BLaER1 treated with 17β-estradiol and CSF1 and Interleukin-3, amounts not matched to agents 10 nM and 100 nM (cell line): ENCODE data around the gene ACCS.

Experiments used
- H3K27ac ChIP-seq, 11 experiments: shearing (Covaris generic); formaldehyde crosslinking; 2 replicates each; pipeline ENCODE4 v1.8.1; 2022
- H3K27me3 ChIP-seq, 11 experiments: shearing (Covaris generic); formaldehyde crosslinking; 2 replicates each; pipeline ENCODE4 v1.8.1; 2022
- H3K36me3 ChIP-seq, 11 experiments: shearing (Covaris generic); formaldehyde crosslinking; 2 replicates each; pipeline ENCODE4 v1.8.1; 2022
- H3K4me1 ChIP-seq, 10 experiments: shearing (Covaris generic); formaldehyde crosslinking; 2 replicates each; pipeline ENCODE4 v1.8.1; 2022
- H3K4me2 ChIP-seq, 11 experiments: shearing (Covaris generic); formaldehyde crosslinking; 2 replicates each; pipeline ENCODE4 v1.8.1; 2022
- H3K4me3 ChIP-seq, 10 experiments: shearing (Covaris generic); formaldehyde crosslinking; 2 replicates each; pipeline ENCODE4 v1.8.1; 2022
- H3K9ac ChIP-seq, 11 experiments: shearing (Covaris generic); formaldehyde crosslinking; 2 replicates each; pipeline ENCODE4 v1.8.1; 2022
- H3K9me3 ChIP-seq, 11 experiments: shearing (Covaris generic); formaldehyde crosslinking; replicated peaks in 1 of 11; 2 replicates each; pipeline ENCODE4 v1.8.1; 2022
- H4K20me1 ChIP-seq, 11 experiments: shearing (Covaris generic); formaldehyde crosslinking; 2 replicates each; pipeline ENCODE4 v1.8.1; 2022
- Cebpa-rat ChIP-seq, 11 experiments: shearing (Covaris generic); IDR thresholded peaks; 2 replicates each; pipeline ENCODE4 v1.8.1; 2022

The ACCS gene

GRCh38 chr11:44112091-44112821 lies 46.2 kb downstream of the ACCS start:
- no peak for TF ChIP-seq Cebpa-rat (IDR thresholded peaks at IDR 0.05)

DNA sequence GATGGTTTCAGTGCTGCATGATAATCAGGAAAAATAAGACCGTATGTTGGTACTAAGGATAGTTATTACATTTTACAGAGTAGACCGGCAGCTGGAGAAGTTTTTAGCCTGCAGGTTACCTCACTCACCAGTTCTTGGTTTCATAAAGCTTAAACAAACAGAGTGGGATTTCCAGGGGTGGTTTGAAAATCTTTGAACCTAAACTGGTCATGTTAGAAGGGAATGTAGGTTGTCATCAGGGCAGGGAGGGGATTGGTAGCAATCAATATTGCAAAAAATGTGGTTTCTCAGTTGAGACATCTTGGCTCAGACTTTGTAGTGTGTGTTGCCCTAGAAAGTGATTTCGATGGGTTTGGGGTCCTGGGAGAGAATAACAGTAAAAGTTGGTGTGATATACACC lies 46.9 kb downstream of the ACCS start:
- Histone ChIP-seq H3K4me2 (no peak overlapping the region), H3K27ac (no peak overlapping the region), H3K27me3 (no peaks in the 10 kb centered on the region), H3K4me3 (no peak overlapping the region), H3K9me3 (no peaks in the 10 kb centered on the region), H4K20me1 (peaks cover 0 to 27% (median 8%) of the 10 kb centered on the region in 11 experiments; a peak in 7 of 22 replicates), H3K9ac (no peak overlapping the region), H3K4me1 (peaks cover 0 to 15% (median 0%) of the 10 kb centered on the region in 10 experiments; a peak in 6 of 20 replicates), H3K36me3 (peaks cover 67 to 95% (median 87%) of the 10 kb centered on the region in 11 experiments)
- no peak for TF ChIP-seq Cebpa-rat (IDR thresholded peaks at IDR 0.05)

More at GRCh38 chr11:44112091-44112821, 46.2 kb downstream of the ACCS start:
- no peaks in the 10 kb centered on the region for H3K27me3 ChIP-seq
- H4K20me1 ChIP-seq = peaks cover 0 to 33% (median 8%) of the 10 kb centered on the region in 11 experiments; a peak in 7 of 22 replicates
- H3K27ac ChIP-seq = no peak overlapping the region
- H3K4me3 ChIP-seq = no peak overlapping the region
- H3K36me3 ChIP-seq = peaks cover 71 to 95% (median 88%) of the 10 kb centered on the region in 11 experiments
- no peaks in the 10 kb centered on the region for H3K9me3 ChIP-seq
- no peak overlapping the region for H3K4me2 ChIP-seq
- peaks cover 0 to 15% (median 0%) of the 10 kb centered on the region in 10 experiments; a peak in 6 of 20 replicates for H3K4me1 ChIP-seq
- H3K9ac ChIP-seq = no peak overlapping the region

DNA sequence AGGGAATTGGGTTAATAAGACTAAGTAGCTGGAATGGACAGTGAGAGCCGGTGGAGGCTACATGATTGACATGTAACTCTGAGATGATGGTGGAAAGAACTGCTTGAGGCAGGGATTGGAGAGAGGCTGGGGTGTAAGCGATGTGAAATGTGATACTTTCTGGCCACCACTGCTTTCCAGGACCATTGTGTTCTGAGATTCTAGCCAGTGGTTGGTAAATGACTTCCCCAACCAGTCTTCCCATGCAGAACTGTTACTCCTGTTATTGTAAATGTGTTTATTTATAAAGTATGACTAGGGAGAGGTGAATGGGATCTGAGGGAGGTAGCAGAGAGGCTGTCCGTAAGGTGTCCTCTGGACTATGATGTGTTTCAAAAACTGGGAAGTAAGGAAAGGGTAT lies 47.5 kb downstream of the ACCS start:
- Histone ChIP-seq H3K9ac (no peak overlapping the region), H4K20me1 (peaks cover 0 to 24% (median 8%) of the 10 kb centered on the region in 11 experiments; a peak in 7 of 22 replicates), H3K4me3 (no peak overlapping the region), H3K9me3 (no peaks in the 10 kb centered on the region), H3K36me3 (peaks cover 63 to 95% (median 84%) of the 10 kb centered on the region in 11 experiments), H3K27me3 (no peaks in the 10 kb centered on the region), H3K4me1 (peaks cover 0 to 15% (median 0%) of the 10 kb centered on the region in 10 experiments; a peak in 6 of 20 replicates), H3K27ac (no peak overlapping the region), H3K4me2 (no peak overlapping the region)
- no peak for TF ChIP-seq Cebpa-rat (IDR thresholded peaks at IDR 0.05)

GRCh38 chr11:44116234-44116830 lies 50.3 kb downstream of the ACCS start:
- TF ChIP-seq Cebpa-rat (IDR thresholded peaks at IDR 0.05) = no peak
- H3K4me1 ChIP-seq = peaks cover 0 to 15% (median 0%) of the 10 kb centered on the region in 10 experiments; a peak in 6 of 20 replicates
- H3K9ac ChIP-seq = no peak overlapping the region
- H3K4me3 ChIP-seq = no peak overlapping the region
- no peaks in the 10 kb centered on the region for H3K9me3 ChIP-seq
- H3K4me2 ChIP-seq = peak overlapping the region in 2 of 11 experiments; percentile 36 to 41; a peak in 3 of 22 replicates
- H3K27ac ChIP-seq = no peak overlapping the region
- peaks cover 0 to 24% (median 3%) of the 10 kb centered on the region in 11 experiments; a peak in 5 of 22 replicates for H4K20me1 ChIP-seq
- H3K27me3 ChIP-seq = no peaks in the 10 kb centered on the region
- peaks cover 58 to 96% (median 87%) of the 10 kb centered on the region in 11 experiments for H3K36me3 ChIP-seq

GRCh38 chr11:44120169-44120568 lies 54.1 kb downstream of the ACCS start:
- H3K27ac ChIP-seq = no peak overlapping the region
- no peak overlapping the region for H3K4me2 ChIP-seq
- no peak overlapping the region for H3K9ac ChIP-seq
- peaks cover 50 to 95% (median 74%) of the 10 kb centered on the region in 11 experiments for H3K36me3 ChIP-seq
- peaks cover 0 to 6% (median 0%) of the 10 kb centered on the region in 11 experiments; a peak in 5 of 22 replicates for H4K20me1 ChIP-seq
- no peaks in the 10 kb centered on the region for H3K9me3 ChIP-seq
- peaks cover 0 to 18% (median under 1%) of the 10 kb centered on the region in 10 experiments; a peak in 10 of 20 replicates for H3K4me1 ChIP-seq
- TF ChIP-seq Cebpa-rat (IDR thresholded peaks at IDR 0.05) = no peak
- H3K4me3 ChIP-seq = no peak overlapping the region
- H3K27me3 ChIP-seq = no peaks in the 10 kb centered on the region

DNA sequence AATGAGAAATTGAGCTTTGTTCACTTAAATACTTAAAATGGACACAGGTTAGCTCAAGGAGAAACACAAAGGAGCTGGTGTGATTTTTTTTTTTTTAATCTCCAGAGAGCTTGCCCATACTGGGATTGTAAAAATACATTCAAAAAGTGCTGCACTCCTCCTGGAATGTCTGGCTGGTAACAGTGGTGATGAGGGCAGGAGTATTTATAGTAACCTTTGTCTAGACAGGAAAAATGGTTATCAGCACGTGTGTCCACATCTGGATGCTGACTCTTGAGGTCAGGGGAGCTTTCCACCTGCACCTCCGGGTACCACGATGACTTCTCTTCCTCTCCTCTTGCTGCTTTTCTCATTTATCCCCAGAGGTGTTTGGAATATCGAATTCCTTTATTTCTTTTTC lies 59.5 kb downstream of the ACCS start:
- H3K9me3 ChIP-seq = no peaks in the 10 kb centered on the region
- H3K27ac ChIP-seq = no peak overlapping the region
- no peak overlapping the region for H3K9ac ChIP-seq
- no peak for TF ChIP-seq Cebpa-rat (IDR thresholded peaks at IDR 0.05)
- H4K20me1 ChIP-seq = peaks cover 0 to 6% (median 0%) of the 10 kb centered on the region in 11 experiments; a peak in 3 of 22 replicates
- no peak overlapping the region for H3K4me3 ChIP-seq
- peak overlapping the region in 1 of 11 experiments; percentile 28; a peak in 2 of 22 replicates for H3K4me2 ChIP-seq
- H3K4me1 ChIP-seq = peaks cover 0 to 8% (median 4%) of the 10 kb centered on the region in 10 experiments; a peak in 7 of 20 replicates
- H3K36me3 ChIP-seq = peaks cover 75 to 98% (median 86%) of the 10 kb centered on the region in 11 experiments
- H3K27me3 ChIP-seq = no peaks in the 10 kb centered on the region

- Histone ChIP-seq H3K27me3 (no peaks in the 10 kb centered on the region), H3K4me2 (no peak overlapping the region), H4K20me1 (peaks cover 0 to 6% (median 0%) of the 10 kb centered on the region in 11 experiments; a peak in 3 of 22 replicates), H3K36me3 (peaks cover 81 to 99% (median 86%) of the 10 kb centered on the region in 11 experiments), H3K4me3 (no peak overlapping the region), H3K4me1 (peaks cover 0 to 8% (median 4%) of the 10 kb centered on the region in 10 experiments; a peak in 7 of 20 replicates), H3K9me3 (no peaks in the 10 kb centered on the region), H3K27ac (no peak overlapping the region), H3K9ac (no peak overlapping the region)
- TF ChIP-seq Cebpa-rat (IDR thresholded peaks at IDR 0.05) = no peak
Measured at GRCh38 chr11:44126304-44126703, 60.2 kb downstream of the ACCS start.

DNA sequence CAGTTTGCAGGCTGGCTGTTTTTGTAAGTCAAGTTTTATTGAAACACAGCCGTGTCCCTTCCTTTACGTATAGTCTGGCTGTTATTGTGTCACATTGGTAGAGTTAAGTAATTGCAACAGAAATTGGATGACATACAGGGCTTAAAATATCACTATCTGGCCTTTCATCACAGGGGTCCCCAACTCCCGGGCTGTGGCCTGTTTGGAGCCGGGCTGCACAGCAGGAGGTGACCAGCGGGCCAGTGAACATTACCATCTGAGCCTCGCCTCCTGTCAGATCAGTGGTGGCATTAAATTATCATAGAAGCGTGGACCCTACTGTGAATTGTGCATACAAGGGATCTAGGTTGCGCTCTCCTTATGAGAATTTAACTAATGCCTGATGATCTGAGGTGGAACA lies 61.1 kb downstream of the ACCS start:
- Histone ChIP-seq H3K4me1 (peaks cover 0 to 8% (median 4%) of the 10 kb centered on the region in 10 experiments; a peak in 7 of 20 replicates), H3K9me3 (no peaks in the 10 kb centered on the region), H3K36me3 (peaks cover 82 to 99% (median 92%) of the 10 kb centered on the region in 11 experiments), H3K27ac (no peak overlapping the region), H3K4me3 (no peak overlapping the region), H3K9ac (no peak overlapping the region), H4K20me1 (peaks cover 0 to 6% (median 0%) of the 10 kb centered on the region in 11 experiments; a peak in 3 of 22 replicates), H3K27me3 (no peaks in the 10 kb centered on the region), H3K4me2 (no peak overlapping the region)
- TF ChIP-seq Cebpa-rat (IDR thresholded peaks at IDR 0.05) = no peak

- Histone ChIP-seq H3K27me3 (no peaks in the 10 kb centered on the region), H3K36me3 (peaks cover 85 to 95% (median 90%) of the 10 kb centered on the region in 11 experiments), H4K20me1 (no peaks in the 10 kb centered on the region; a peak in 1 of 22 replicates), H3K4me2 (no peak overlapping the region), H3K4me3 (no peak overlapping the region), H3K4me1 (peaks cover 0 to 8% (median 2%) of the 10 kb centered on the region in 10 experiments; a peak in 7 of 20 replicates), H3K9ac (no peak overlapping the region), H3K27ac (no peak overlapping the region), H3K9me3 (no peaks in the 10 kb centered on the region)
- TF ChIP-seq Cebpa-rat (IDR thresholded peaks at IDR 0.05) = no peak
Measured at GRCh38 chr11:44128729-44129128, 62.7 kb downstream of the ACCS start.
